A673 (cell line): Measurements from ENCODE around the gene AFAP1. TPM values are rescaled to one million over a fixed set of nuclear protein-coding genes. Genes with fewer than 3 reads are reported as not detected.

Experiments
- BruUV-seq: library from RNA; stranded (reverse); fragments of 400-500 nt; replicated peaks from 2 replicates; lab custom pipeline; 2021; lab: Mats Ljungman, UMichigan
- CTCF ChIA-PET: fragments of 300-600 bp; sonication (Branson Sonifier 250); formaldehyde crosslinking; loops from one replicate; lab custom pipeline; 2022; ENCODE audit warnings: antibody characterized with exemption; lab: Charles Lee
- POLR2A ChIA-PET: fragments of 300-600 bp; sonication (Branson Sonifier 250); formaldehyde crosslinking; loops from one replicate; lab custom pipeline; 2022; ENCODE audit warnings: antibody characterized with exemption; ENCODE audit not compliant: low non-redundant PET; lab: Charles Lee
- DNase-seq: peaks from one replicate; pipeline ENCODE4 v3.0.0-alpha.2; 2015; ENCODE audit warnings: low spot score
- H3K27ac ChIP-seq: fragments of 200-600 bp; sonication (generic); 2 replicates; pipeline ENCODE4 v1.5.1; 2016; ENCODE audit warnings: mixed run types, low read depth, mild to moderate bottlenecking, mixed read lengths, antibody characterized with exemption, low read length; ENCODE audit not compliant: poor library complexity, severe bottlenecking
- H3K27me3 ChIP-seq: fragments of 200-600 bp; sonication (generic); replicated peaks from 2 replicates; pipeline ENCODE4 v1.6.1; 2017; ENCODE audit warnings: mixed run types, low read depth, mild to moderate bottlenecking, mixed read lengths, antibody characterized with exemption, low read length; ENCODE audit not compliant: insufficient read depth, poor library complexity
- H3K36me3 ChIP-seq: fragments of 200-600 bp; sonication (generic); 2 replicates; pipeline ENCODE4 v1.6.1; 2016; ENCODE audit warnings: mixed run types, mild to moderate bottlenecking, mixed read lengths, antibody characterized with exemption, low read length; ENCODE audit not compliant: insufficient read depth, poor library complexity, severe bottlenecking
- H3K4me1 ChIP-seq: fragments of 200-600 bp; sonication (generic); 2 replicates; pipeline ENCODE4 v1.6.1; 2017; ENCODE audit warnings: mixed run types, mild to moderate bottlenecking, mixed read lengths, antibody characterized with exemption, low read length; ENCODE audit not compliant: insufficient read depth, poor library complexity, severe bottlenecking
- H3K4me3 ChIP-seq: fragments of 200-600 bp; sonication (generic); 2 replicates; pipeline ENCODE4 v1.5.1; 2016; ENCODE audit warnings: low read depth, mixed run types, mild to moderate bottlenecking, mixed read lengths, low read length; ENCODE audit not compliant: poor library complexity, severe bottlenecking
- H3K9me3 ChIP-seq: fragments of 200-600 bp; sonication (generic); 2 replicates; pipeline ENCODE4 v1.6.1; 2016; ENCODE audit warnings: mixed run types, low read depth, mild to moderate bottlenecking, mixed read lengths, antibody characterized with exemption, low read length; ENCODE audit not compliant: poor library complexity, severe bottlenecking
- EZH2 ChIP-seq: fragments of 200-600 bp; sonication (generic); IDR thresholded peaks from 2 replicates; pipeline ENCODE4 v1.6.1; 2017; ENCODE audit warnings: borderline replicate concordance, low read depth, mild to moderate bottlenecking, mixed read lengths, antibody characterized with exemption, low read length; ENCODE audit not compliant: poor library complexity, severe bottlenecking
- intact Hi-C: fragments of 100-400 bp; cut with micrococcal nuclease; formaldehyde crosslinking; loops from one replicate; pipeline ENCODE4 v1.10.0; 2022; ENCODE audit not compliant: unreplicated experiment
- total RNA-seq: library from RNA; stranded (reverse); gene quantifications from 2 replicates; pipeline ENCODE4 v1.2.3, GENCODE V29; 2021
- TF ChIP-seq, protein P1 (sequence below): fragments of 300-800, 200-600 bp; sonication (generic); conservative IDR thresholded peaks from 2 replicates; pipeline ENCODE4 v1.5.1; 2017; ENCODE audit warnings: low read depth, mild to moderate bottlenecking, antibody characterized with exemption, low read length, moderate library complexity, mixed read lengths

The AFAP1 gene
- total RNA-seq, 1 experiment from 2014 or later, result 42.6 TPM

DNA sequence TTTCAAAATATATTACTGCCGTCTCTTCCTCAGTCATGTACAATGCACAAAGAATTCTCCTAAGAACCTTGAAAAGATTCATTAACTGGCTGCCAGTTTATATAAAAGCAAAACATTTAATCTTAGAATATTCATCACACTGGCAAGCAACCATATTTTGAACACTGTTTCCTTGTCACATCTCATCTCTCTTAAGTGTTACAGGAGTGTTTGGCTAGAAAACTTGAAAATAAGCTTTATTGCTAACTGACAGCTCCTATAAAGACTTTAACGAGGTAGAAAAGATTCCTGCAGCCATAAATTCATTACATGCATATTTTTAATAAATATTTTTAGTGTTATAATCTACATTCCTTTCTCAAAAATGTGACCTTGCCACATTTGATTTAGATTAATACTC is 149.6 kb downstream of the AFAP1 start:
- no peaks in the 10 kb centered on the region for H3K27me3 ChIP-seq
- no peaks in the 10 kb centered on the region for H3K9me3 ChIP-seq
- no peak for DNase-seq
- H3K4me3 ChIP-seq, result no peak overlapping the region
- TF ChIP-seq EZH2, result no peak
- TF ChIP-seq, protein P1, sequence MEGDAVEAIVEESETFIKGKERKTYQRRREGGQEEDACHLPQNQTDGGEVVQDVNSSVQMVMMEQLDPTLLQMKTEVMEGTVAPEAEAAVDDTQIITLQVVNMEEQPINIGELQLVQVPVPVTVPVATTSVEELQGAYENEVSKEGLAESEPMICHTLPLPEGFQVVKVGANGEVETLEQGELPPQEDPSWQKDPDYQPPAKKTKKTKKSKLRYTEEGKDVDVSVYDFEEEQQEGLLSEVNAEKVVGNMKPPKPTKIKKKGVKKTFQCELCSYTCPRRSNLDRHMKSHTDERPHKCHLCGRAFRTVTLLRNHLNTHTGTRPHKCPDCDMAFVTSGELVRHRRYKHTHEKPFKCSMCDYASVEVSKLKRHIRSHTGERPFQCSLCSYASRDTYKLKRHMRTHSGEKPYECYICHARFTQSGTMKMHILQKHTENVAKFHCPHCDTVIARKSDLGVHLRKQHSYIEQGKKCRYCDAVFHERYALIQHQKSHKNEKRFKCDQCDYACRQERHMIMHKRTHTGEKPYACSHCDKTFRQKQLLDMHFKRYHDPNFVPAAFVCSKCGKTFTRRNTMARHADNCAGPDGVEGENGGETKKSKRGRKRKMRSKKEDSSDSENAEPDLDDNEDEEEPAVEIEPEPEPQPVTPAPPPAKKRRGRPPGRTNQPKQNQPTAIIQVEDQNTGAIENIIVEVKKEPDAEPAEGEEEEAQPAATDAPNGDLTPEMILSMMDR, result no peak
- no TSS peak for BruUV-seq
- ChIA-PET CTCF (no interaction called here), POLR2A (interaction anchor here (0.7 kb wide), 1 partner anchor 1178 kb away, joined by 4 read pairs; no protein-coding TSS in a partner anchor)
- intact Hi-C loops, result no loop called here
- H3K4me1 ChIP-seq, result peaks cover 4% of the 10 kb centered on the region
- peaks cover 5% of the 10 kb centered on the region for H3K36me3 ChIP-seq
- no peak overlapping the region for H3K27ac ChIP-seq

GRCh38 chr4:7788694-7789425 is 150.8 kb downstream of the AFAP1 start:
- TF ChIP-seq EZH2, result no peak
- TF ChIP-seq, protein P1, result no peak
- ChIA-PET POLR2A (no interaction called here), CTCF (no interaction called here)
- DNase-seq, result no peak
- peaks cover 5% of the 10 kb centered on the region for H3K36me3 ChIP-seq
- BruUV-seq, result no TSS peak
- H3K27me3 ChIP-seq, result no peaks in the 10 kb centered on the region
- intact Hi-C loops, result no loop called here
- no peak overlapping the region for H3K27ac ChIP-seq
- H3K4me3 ChIP-seq, result no peak overlapping the region
- H3K4me1 ChIP-seq, result peaks cover 8% of the 10 kb centered on the region
- H3K9me3 ChIP-seq, result no peaks in the 10 kb centered on the region

DNA sequence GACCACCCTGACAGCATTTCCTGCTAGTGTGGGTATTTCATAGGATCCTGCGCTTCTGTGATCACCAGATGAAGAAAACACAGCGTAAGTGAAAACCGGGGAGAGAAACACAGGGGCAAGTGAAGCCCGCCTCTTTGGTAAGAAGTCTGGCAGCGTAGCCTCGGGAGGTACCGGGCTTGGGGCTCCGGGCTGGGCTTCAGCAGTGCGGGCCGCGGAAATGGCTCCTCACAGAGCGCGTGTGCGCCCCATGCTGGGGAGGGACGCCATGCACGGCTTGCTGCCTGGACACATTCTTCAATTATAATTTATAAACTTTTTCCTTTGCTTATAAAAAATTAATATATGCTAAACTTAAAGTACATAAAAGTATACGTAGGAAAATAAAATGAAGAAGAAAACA is 151.5 kb downstream of the AFAP1 start:
- Histone ChIP-seq H3K4me3 (no peak overlapping the region), H3K27ac (no peak overlapping the region), H3K36me3 (peaks cover 5% of the 10 kb centered on the region), H3K4me1 (peaks cover 8% of the 10 kb centered on the region), H3K27me3 (no peaks in the 10 kb centered on the region), H3K9me3 (no peaks in the 10 kb centered on the region)
- CTCF ChIA-PET, result no interaction called here
- POLR2A ChIA-PET, result no interaction called here
- BruUV-seq, result no TSS peak
- intact Hi-C loops, result no loop called here
- no peak for TF ChIP-seq EZH2
- TF ChIP-seq, protein P1, result no peak
- no peak for DNase-seq
